Measurements from ENCODE around the gene MYRFL. TPM values are rescaled to one million over a fixed set of nuclear protein-coding genes. Genes with fewer than 3 reads are reported as not detected.

Gene MYRFL
- total RNA-seq, 3 donors from 2014 or later (not counting 1 experiment from before 2014, with no cell fraction given), result not detected

- no peaks in the 10 kb centered on the region for H3K36me3 Mint-ChIP-seq
- no peaks in the 10 kb centered on the region for H3K9me3 Mint-ChIP-seq
- DNase-seq (no peak), ATAC-seq (no peak)
- H3K27ac Mint-ChIP-seq, result no peak overlapping the region
- H3K9me3 ChIP-seq (ENCODE audit: control insufficient read depth, insufficient read depth, low read length), result no peaks in the 10 kb centered on the region
- H3K27me3 ChIP-seq (ENCODE audit: control insufficient read depth, insufficient read depth, low read length), result no peaks in the 10 kb centered on the region
- H3K36me3 ChIP-seq (ENCODE audit: control insufficient read depth, insufficient read depth, low read length), result no peaks in the 10 kb centered on the region
- TF ChIP-seq CTCF (IDR thresholded peaks at IDR 0.05), result no peak
- H3K4me3 ChIP-seq (ENCODE audit: low read length), result no peak overlapping the region
- intact Hi-C loops (cut with micrococcal nuclease), result no loop called here
- WGBS (ENCODE audit: insufficient coverage), result 93% methylated on average over 5 of the region's 5 CpGs
- no peaks in the 10 kb centered on the region for H3K4me1 Mint-ChIP-seq
- no peak overlapping the region for H3K4me3 Mint-ChIP-seq
- H3K27me3 Mint-ChIP-seq (ENCODE audit: low read depth in 2 of 2), result no peaks in the 10 kb centered on the region
- no peak overlapping the region for H3K27ac ChIP-seq (ENCODE audit: low read length)
- no peaks in the 10 kb centered on the region for H3K4me1 ChIP-seq (ENCODE audit: control insufficient read depth, insufficient read depth, low read length)
Observed at GRCh38 chr12:69886109-69886508, 61.1 kb downstream of the MYRFL start.

- no peaks in the 10 kb centered on the region for H3K36me3 ChIP-seq (ENCODE audit: control insufficient read depth, insufficient read depth, low read length)
- H3K4me3 ChIP-seq (ENCODE audit: low read length), result no peak overlapping the region
- no peak overlapping the region for H3K4me3 Mint-ChIP-seq
- H3K9me3 ChIP-seq (ENCODE audit: control insufficient read depth, insufficient read depth, low read length), result no peaks in the 10 kb centered on the region
- ATAC-seq, result no peak
- H3K27me3 Mint-ChIP-seq (ENCODE audit: low read depth in 2 of 2), result no peaks in the 10 kb centered on the region
- no peak for DNase-seq
- H3K4me1 Mint-ChIP-seq, result no peaks in the 10 kb centered on the region
- H3K9me3 Mint-ChIP-seq, result no peaks in the 10 kb centered on the region
- no peaks in the 10 kb centered on the region for H3K36me3 Mint-ChIP-seq
- no peak for TF ChIP-seq CTCF (IDR thresholded peaks at IDR 0.05)
- H3K27me3 ChIP-seq (ENCODE audit: control insufficient read depth, insufficient read depth, low read length), result no peaks in the 10 kb centered on the region
- H3K4me1 ChIP-seq (ENCODE audit: control insufficient read depth, insufficient read depth, low read length), result no peaks in the 10 kb centered on the region
- WGBS (ENCODE audit: insufficient coverage), result 93% methylated on average over 2 of the region's 2 CpGs
- no peak overlapping the region for H3K27ac Mint-ChIP-seq
- no peak overlapping the region for H3K27ac ChIP-seq (ENCODE audit: low read length)
- intact Hi-C loops (cut with micrococcal nuclease), result no loop called here
Observed at GRCh38 chr12:69886715-69887114, 61.7 kb downstream of the MYRFL start.

GRCh38 chr12:69888901-69889300, 63.9 kb downstream of the MYRFL start:
- H3K27me3 Mint-ChIP-seq (ENCODE audit: low read depth in 2 of 2), result no peaks in the 10 kb centered on the region
- H3K27ac Mint-ChIP-seq, result no peak overlapping the region
- Histone ChIP-seq H3K27ac (ENCODE audit: low read length) (no peak overlapping the region), H3K36me3 (ENCODE audit: control insufficient read depth, insufficient read depth, low read length) (no peaks in the 10 kb centered on the region), H3K4me1 (ENCODE audit: control insufficient read depth, insufficient read depth, low read length) (no peaks in the 10 kb centered on the region), H3K4me3 (ENCODE audit: low read length) (no peak overlapping the region), H3K9me3 (ENCODE audit: control insufficient read depth, insufficient read depth, low read length) (no peaks in the 10 kb centered on the region), H3K27me3 (ENCODE audit: control insufficient read depth, insufficient read depth, low read length) (no peaks in the 10 kb centered on the region)
- DNase-seq (no peak), ATAC-seq (no peak)
- no peaks in the 10 kb centered on the region for H3K9me3 Mint-ChIP-seq
- no peak for TF ChIP-seq CTCF (IDR thresholded peaks at IDR 0.05)
- H3K36me3 Mint-ChIP-seq, result no peaks in the 10 kb centered on the region
- intact Hi-C loops (cut with micrococcal nuclease), result no loop called here
- H3K4me3 Mint-ChIP-seq, result no peak overlapping the region
- H3K4me1 Mint-ChIP-seq, result no peaks in the 10 kb centered on the region
- WGBS (ENCODE audit: insufficient coverage), result no CpG with 5 or more reads among the region's 1 CpG

- no peaks in the 10 kb centered on the region for H3K9me3 Mint-ChIP-seq
- no peak for ATAC-seq
- no peaks in the 10 kb centered on the region for H3K4me1 ChIP-seq (ENCODE audit: control insufficient read depth, insufficient read depth, low read length)
- 80% methylated on average over 4 of the region's 4 CpGs for WGBS (ENCODE audit: insufficient coverage)
- H3K9me3 ChIP-seq (ENCODE audit: control insufficient read depth, insufficient read depth, low read length), result no peaks in the 10 kb centered on the region
- H3K4me3 ChIP-seq (ENCODE audit: low read length), result no peak overlapping the region
- no peaks in the 10 kb centered on the region for H3K27me3 ChIP-seq (ENCODE audit: control insufficient read depth, insufficient read depth, low read length)
- H3K36me3 Mint-ChIP-seq, result no peaks in the 10 kb centered on the region
- DNase-seq, result no peak
- intact Hi-C loops (cut with micrococcal nuclease), result no loop called here
- H3K4me1 Mint-ChIP-seq, result peaks cover 0 to 5% of the 10 kb centered on the region in 2 donors
- no peaks in the 10 kb centered on the region for H3K36me3 ChIP-seq (ENCODE audit: control insufficient read depth, insufficient read depth, low read length)
- no peak for TF ChIP-seq CTCF (IDR thresholded peaks at IDR 0.05)
- no peaks in the 10 kb centered on the region for H3K27me3 Mint-ChIP-seq (ENCODE audit: low read depth in 2 of 2)
- H3K4me3 Mint-ChIP-seq, result no peak overlapping the region
- no peak overlapping the region for H3K27ac Mint-ChIP-seq
- no peak overlapping the region for H3K27ac ChIP-seq (ENCODE audit: low read length)
Observed at GRCh38 chr12:69894800-69895383, 69.9 kb downstream of the MYRFL start.

Data from natural killer cell (primary cell).